Endodermal cell (in vitro differentiated cells): ENCODE data around the gene TENT5C. TPM values are rescaled to one million over a fixed set of nuclear protein-coding genes. Genes with fewer than 3 reads are reported as not detected.
A peak's percentile ranks its signal among the peaks of the same experiment; 100 is the strongest.

Source experiments
- DNase-seq: peaks from one replicate; pipeline ENCODE4 v3.0.0-alpha.2; 2017
- H3K27ac ChIP-seq: 2 replicates; pipeline ENCODE4 v1.5.1; 2013; ENCODE audit warnings: mild to moderate bottlenecking, low read depth, low read length, moderate library complexity
- H3K27me3 ChIP-seq: 2 replicates; pipeline ENCODE4 v1.6.1; 2013; ENCODE audit warnings: mild to moderate bottlenecking, low read length, moderate library complexity; ENCODE audit not compliant: insufficient read depth, control insufficient read depth, poor library complexity, severe bottlenecking
- H3K36me3 ChIP-seq: 2 replicates; pipeline ENCODE4 v1.7.0; 2013; ENCODE audit warnings: mild to moderate bottlenecking, low read length, moderate library complexity; ENCODE audit not compliant: control insufficient read depth, insufficient read depth
- H3K4me1 ChIP-seq: one replicate; pipeline ENCODE4 v1.7.0; 2013; ENCODE audit warnings: low read length; ENCODE audit not compliant: control insufficient read depth, insufficient read depth
- H3K4me3 ChIP-seq: 2 replicates; pipeline ENCODE4 v1.5.1; 2013; ENCODE audit warnings: mild to moderate bottlenecking, low read length, moderate library complexity
- H3K9ac ChIP-seq: 2 replicates; pipeline ENCODE4 v1.6.1; 2013; ENCODE audit warnings: mild to moderate bottlenecking, low read length, moderate library complexity; ENCODE audit not compliant: poor library complexity, severe bottlenecking; ENCODE audit errors: extremely low read depth
- H3K9me3 ChIP-seq: 2 replicates; pipeline ENCODE4 v1.6.1; 2013; ENCODE audit warnings: mild to moderate bottlenecking, low read length, moderate library complexity; ENCODE audit not compliant: control insufficient read depth
- H3K27ac Mint-ChIP-seq: 2 replicates; pipeline ENCODE4 v1.8.0; 2020; ENCODE audit warnings: mixed read lengths
- H3K27me3 Mint-ChIP-seq: 2 replicates; pipeline ENCODE4 v1.8.0; 2021; ENCODE audit warnings: mild to moderate bottlenecking, mixed read lengths; ENCODE audit not compliant: insufficient read depth
- H3K36me3 Mint-ChIP-seq: 2 replicates; pipeline ENCODE4 v1.8.0; 2020; ENCODE audit warnings: low read depth, mixed read lengths
- H3K4me1 Mint-ChIP-seq: 2 replicates; pipeline ENCODE4 v1.8.0; 2020; ENCODE audit warnings: mixed read lengths
- H3K4me3 Mint-ChIP-seq: 2 replicates; pipeline ENCODE4 v1.8.0; 2020; ENCODE audit warnings: mild to moderate bottlenecking, moderate library complexity, mixed read lengths
- H3K9me3 Mint-ChIP-seq: 2 replicates; pipeline ENCODE4 v1.8.0; 2020; ENCODE audit warnings: mild to moderate bottlenecking, mixed read lengths
- WGBS, 2 experiments: methylation state at CpG; one replicate each; pipeline versions ENCODE4 v1.1.5 to v1.1.7; 2013; ENCODE audit warnings: missing lambda C conversion rate in 2 of 2, mixed read lengths in 1 of 2; ENCODE audit not compliant: insufficient coverage in 1 of 2, insufficient read length in 1 of 2; 5-methylcytosine and 5-hydroxymethylcytosine counted together
- total RNA-seq, 2 donors: library from RNA; stranded (reverse); fragmentation: NEBNext Ultra II Directional in 1 of 2; extraction: Animal tissue kit (Norgen Biotek cat#: 25700) in 1 of 2; gene quantifications; 2 replicates in 1 of 2; 3 replicates in 1 of 2; pipeline ENCODE4 v1.2.1, GENCODE V29; 2021
- TF ChIP-seq, protein P1 (sequence below): fragments of 200-600 bp; sonication (generic); conservative IDR thresholded peaks from 2 replicates; pipeline ENCODE4 v1.5.0; 2021; ENCODE audit warnings: antibody characterized with exemption, mild to moderate bottlenecking

The TENT5C gene
- total RNA-seq, 2 donors from 2014 or later, result 1.0 to 1.4 TPM

GRCh38 chr1:117622726-117623125 is 16.9 kb downstream of the TENT5C start:
- no peaks in the 10 kb centered on the region for H3K9me3 Mint-ChIP-seq
- H3K27ac Mint-ChIP-seq, result no peak overlapping the region
- H3K4me1 Mint-ChIP-seq, result peaks cover 8% of the 10 kb centered on the region
- no peak overlapping the region for H3K4me3 Mint-ChIP-seq
- 92 to 97% methylated on average over 13 to 14 of the region's 14 CpGs for WGBS, 2 experiments
- Histone ChIP-seq H3K4me3 (no peak overlapping the region), H3K9ac (no peak overlapping the region), H3K36me3 (no peaks in the 10 kb centered on the region), H3K27me3 (no peaks in the 10 kb centered on the region), H3K9me3 (no peaks in the 10 kb centered on the region), H3K27ac (no peak overlapping the region), H3K4me1 (peaks cover 5% of the 10 kb centered on the region)
- TF ChIP-seq, protein P1, sequence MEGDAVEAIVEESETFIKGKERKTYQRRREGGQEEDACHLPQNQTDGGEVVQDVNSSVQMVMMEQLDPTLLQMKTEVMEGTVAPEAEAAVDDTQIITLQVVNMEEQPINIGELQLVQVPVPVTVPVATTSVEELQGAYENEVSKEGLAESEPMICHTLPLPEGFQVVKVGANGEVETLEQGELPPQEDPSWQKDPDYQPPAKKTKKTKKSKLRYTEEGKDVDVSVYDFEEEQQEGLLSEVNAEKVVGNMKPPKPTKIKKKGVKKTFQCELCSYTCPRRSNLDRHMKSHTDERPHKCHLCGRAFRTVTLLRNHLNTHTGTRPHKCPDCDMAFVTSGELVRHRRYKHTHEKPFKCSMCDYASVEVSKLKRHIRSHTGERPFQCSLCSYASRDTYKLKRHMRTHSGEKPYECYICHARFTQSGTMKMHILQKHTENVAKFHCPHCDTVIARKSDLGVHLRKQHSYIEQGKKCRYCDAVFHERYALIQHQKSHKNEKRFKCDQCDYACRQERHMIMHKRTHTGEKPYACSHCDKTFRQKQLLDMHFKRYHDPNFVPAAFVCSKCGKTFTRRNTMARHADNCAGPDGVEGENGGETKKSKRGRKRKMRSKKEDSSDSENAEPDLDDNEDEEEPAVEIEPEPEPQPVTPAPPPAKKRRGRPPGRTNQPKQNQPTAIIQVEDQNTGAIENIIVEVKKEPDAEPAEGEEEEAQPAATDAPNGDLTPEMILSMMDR, result peak; percentile 51
- H3K36me3 Mint-ChIP-seq, result peaks cover 3% of the 10 kb centered on the region
- DNase-seq, result no peak
- peaks cover 1% of the 10 kb centered on the region for H3K27me3 Mint-ChIP-seq

GRCh38 chr1:117623141-117623540 is 17.3 kb downstream of the TENT5C start:
- Mint-ChIP-seq H3K9me3 (no peaks in the 10 kb centered on the region), H3K36me3 (peaks cover 3% of the 10 kb centered on the region), H3K27ac (no peak overlapping the region), H3K4me3 (no peak overlapping the region), H3K27me3 (peaks cover 1% of the 10 kb centered on the region), H3K4me1 (peaks cover 10% of the 10 kb centered on the region)
- DNase-seq, result no peak
- H3K4me3 ChIP-seq, result no peak overlapping the region
- no peak overlapping the region for H3K9ac ChIP-seq
- H3K27me3 ChIP-seq, result no peaks in the 10 kb centered on the region
- H3K36me3 ChIP-seq, result no peaks in the 10 kb centered on the region
- 89 to 91% methylated on average over 8 to 9 of the region's 9 CpGs for WGBS, 2 experiments
- peaks cover 5% of the 10 kb centered on the region for H3K4me1 ChIP-seq
- TF ChIP-seq, protein P1, result no peak
- H3K9me3 ChIP-seq, result no peaks in the 10 kb centered on the region
- H3K27ac ChIP-seq, result no peak overlapping the region

- H3K27me3 Mint-ChIP-seq, result peaks cover 1% of the 10 kb centered on the region
- TF ChIP-seq, protein P1, result no peak
- no peaks in the 10 kb centered on the region for H3K9me3 Mint-ChIP-seq
- Histone ChIP-seq H3K9me3 (no peaks in the 10 kb centered on the region), H3K9ac (no peak overlapping the region), H3K27ac (no peak overlapping the region), H3K4me1 (peaks cover 5% of the 10 kb centered on the region), H3K36me3 (no peaks in the 10 kb centered on the region), H3K27me3 (no peaks in the 10 kb centered on the region), H3K4me3 (no peak overlapping the region)
- peaks cover 11% of the 10 kb centered on the region for H3K4me1 Mint-ChIP-seq
- 92 to 97% methylated on average over 11 to 13 of the region's 13 CpGs for WGBS, 2 experiments
- H3K27ac Mint-ChIP-seq, result no peak overlapping the region
- H3K36me3 Mint-ChIP-seq, result peaks cover 3% of the 10 kb centered on the region
- no peak overlapping the region for H3K4me3 Mint-ChIP-seq
- DNase-seq, result no peak
These were observed 17.9 kb downstream of the TENT5C start for GRCh38 chr1:117623698-117624097.
